ENCODE measurements around the gene CRB1. TPM values are rescaled to one million over a fixed set of nuclear protein-coding genes. Genes with fewer than 3 reads are reported as not detected.

CRB1 gene
- total and polyA plus RNA-seq, 5 donors, result 0.05 to 0.60 (median 0.28) TPM

GRCh38 chr1:197439708-197440280 is 171.7 kb downstream of the CRB1 start:
- 65% methylated on average over 4 of the region's 4 CpGs for WGBS
- intact Hi-C loops (cut with DNase I), result no loop called here
- Histone ChIP-seq H3K9me3 (ENCODE audit: control insufficient read depth, low read length) (no peaks in the 10 kb centered on the region), H3K27me3 (ENCODE audit: control insufficient read depth, insufficient read depth) (no peaks in the 10 kb centered on the region), H3K4me3 (ENCODE audit: low read length) (no peak overlapping the region), H3K27ac (ENCODE audit: low read length) (no peak overlapping the region), H3K4me1 (ENCODE audit: control insufficient read depth, insufficient read depth, low read length) (no peaks in the 10 kb centered on the region)
- ATAC-seq (no peak), DNase-seq (no peak)

GRCh38 chr1:197440715-197441114 is 172.7 kb downstream of the CRB1 start:
- intact Hi-C loops (cut with DNase I), result no loop called here
- ATAC-seq (peak; percentile 76 to 83), DNase-seq (peak; percentile 28 to 70 (median 42))
- Histone ChIP-seq H3K4me3 (ENCODE audit: low read length) (no peak overlapping the region), H3K27ac (ENCODE audit: low read length) (no peak overlapping the region), H3K27me3 (ENCODE audit: control insufficient read depth, insufficient read depth) (no peaks in the 10 kb centered on the region), H3K4me1 (ENCODE audit: control insufficient read depth, insufficient read depth, low read length) (no peaks in the 10 kb centered on the region), H3K9me3 (ENCODE audit: control insufficient read depth, low read length) (no peaks in the 10 kb centered on the region)
- WGBS, result 30% methylated on average over 2 of the region's 2 CpGs

GRCh38 chr1:197441999-197442414 is 174.0 kb downstream of the CRB1 start:
- H3K27ac ChIP-seq (ENCODE audit: low read length), result no peak overlapping the region
- no peak overlapping the region for H3K4me3 ChIP-seq (ENCODE audit: low read length)
- DNase-seq, result peak; percentile 86 to 94 (median 87)
- 23% methylated on average over 8 of the region's 8 CpGs for WGBS
- H3K9me3 ChIP-seq (ENCODE audit: control insufficient read depth, low read length), result no peaks in the 10 kb centered on the region
- no peaks in the 10 kb centered on the region for H3K27me3 ChIP-seq (ENCODE audit: control insufficient read depth, insufficient read depth)
- intact Hi-C loops (cut with DNase I), result no loop called here
- no peaks in the 10 kb centered on the region for H3K4me1 ChIP-seq (ENCODE audit: control insufficient read depth, insufficient read depth, low read length)
- ATAC-seq, result peak; percentile 93 to 94

- no peaks in the 10 kb centered on the region for H3K27me3 ChIP-seq (ENCODE audit: control insufficient read depth, insufficient read depth)
- no peak overlapping the region for H3K27ac ChIP-seq (ENCODE audit: low read length)
- no peak overlapping the region for H3K4me3 ChIP-seq (ENCODE audit: low read length)
- no peaks in the 10 kb centered on the region for H3K9me3 ChIP-seq (ENCODE audit: control insufficient read depth, low read length)
- intact Hi-C loops (cut with DNase I), result no loop called here
- DNase-seq, result no peak
- no peaks in the 10 kb centered on the region for H3K4me1 ChIP-seq (ENCODE audit: control insufficient read depth, insufficient read depth, low read length)
- ATAC-seq, result no peak
- 39% methylated on average over 1 of the region's 1 CpG for WGBS
These were observed 176.7 kb downstream of the CRB1 start for GRCh38 chr1:197444755-197445154.

- no peak overlapping the region for H3K27ac ChIP-seq (ENCODE audit: low read length)
- H3K27me3 ChIP-seq (ENCODE audit: control insufficient read depth, insufficient read depth), result no peaks in the 10 kb centered on the region
- ATAC-seq, result no peak
- no peaks in the 10 kb centered on the region for H3K9me3 ChIP-seq (ENCODE audit: control insufficient read depth, low read length)
- H3K4me3 ChIP-seq (ENCODE audit: low read length), result no peak overlapping the region
- WGBS, result 64% methylated on average over 2 of the region's 2 CpGs
- H3K4me1 ChIP-seq (ENCODE audit: control insufficient read depth, insufficient read depth, low read length), result no peaks in the 10 kb centered on the region
- intact Hi-C loops (cut with DNase I), result no loop called here
- no peak for DNase-seq
These were observed 180.2 kb downstream of the CRB1 start for GRCh38 chr1:197448121-197448779.

- no peaks in the 10 kb centered on the region for H3K4me1 ChIP-seq (ENCODE audit: control insufficient read depth, insufficient read depth, low read length)
- H3K27me3 ChIP-seq (ENCODE audit: control insufficient read depth, insufficient read depth), result no peaks in the 10 kb centered on the region
- intact Hi-C loops (cut with DNase I), result no loop called here
- DNase-seq, result no peak
- no peak for ATAC-seq
- H3K27ac ChIP-seq (ENCODE audit: low read length), result no peak overlapping the region
- WGBS, result 76% methylated on average over 5 of the region's 5 CpGs
- H3K9me3 ChIP-seq (ENCODE audit: control insufficient read depth, low read length), result no peaks in the 10 kb centered on the region
- H3K4me3 ChIP-seq (ENCODE audit: low read length), result no peak overlapping the region
These were observed 183.3 kb downstream of the CRB1 start for GRCh38 chr1:197451381-197451780.

- no peak for DNase-seq
- WGBS, result 97% methylated on average over 1 of the region's 1 CpG
- intact Hi-C loops (cut with DNase I), result no loop called here
- H3K27ac ChIP-seq (ENCODE audit: low read length), result no peak overlapping the region
- H3K27me3 ChIP-seq (ENCODE audit: control insufficient read depth, insufficient read depth), result no peaks in the 10 kb centered on the region
- H3K4me3 ChIP-seq (ENCODE audit: low read length), result no peak overlapping the region
- no peaks in the 10 kb centered on the region for H3K4me1 ChIP-seq (ENCODE audit: control insufficient read depth, insufficient read depth, low read length)
- no peak for ATAC-seq
- H3K9me3 ChIP-seq (ENCODE audit: control insufficient read depth, low read length), result no peaks in the 10 kb centered on the region
These were observed 185.5 kb downstream of the CRB1 start for GRCh38 chr1:197453376-197454058.

GRCh38 chr1:197462539-197462938 is 194.5 kb downstream of the CRB1 start:
- ATAC-seq, result no peak
- no peaks in the 10 kb centered on the region for H3K9me3 ChIP-seq (ENCODE audit: control insufficient read depth, low read length)
- no peaks in the 10 kb centered on the region for H3K27me3 ChIP-seq (ENCODE audit: control insufficient read depth, insufficient read depth)
- no peak overlapping the region for H3K27ac ChIP-seq (ENCODE audit: low read length)
- DNase-seq, result no peak
- WGBS, result 85% methylated on average over 5 of the region's 5 CpGs
- no peak overlapping the region for H3K4me3 ChIP-seq (ENCODE audit: low read length)
- H3K4me1 ChIP-seq (ENCODE audit: control insufficient read depth, insufficient read depth, low read length), result no peaks in the 10 kb centered on the region
- intact Hi-C loops (cut with DNase I), result no loop called here

- no peaks in the 10 kb centered on the region for H3K4me1 ChIP-seq (ENCODE audit: control insufficient read depth, insufficient read depth, low read length)
- H3K4me3 ChIP-seq (ENCODE audit: low read length), result no peak overlapping the region
- DNase-seq (no peak), ATAC-seq (peak in 1 of 2 donors; percentile 18)
- H3K9me3 ChIP-seq (ENCODE audit: control insufficient read depth, low read length), result no peaks in the 10 kb centered on the region
- intact Hi-C loops (cut with DNase I), result no loop called here
- H3K27me3 ChIP-seq (ENCODE audit: control insufficient read depth, insufficient read depth), result no peaks in the 10 kb centered on the region
- H3K27ac ChIP-seq (ENCODE audit: low read length), result no peak overlapping the region
These were observed 195.1 kb downstream of the CRB1 start for GRCh38 chr1:197463142-197463541.

GRCh38 chr1:197464044-197464443 is 196.0 kb downstream of the CRB1 start:
- WGBS, result 21% methylated on average over 7 of the region's 7 CpGs
- intact Hi-C loops (cut with DNase I), result no loop called here
- no peaks in the 10 kb centered on the region for H3K4me1 ChIP-seq (ENCODE audit: control insufficient read depth, insufficient read depth, low read length)
- no peaks in the 10 kb centered on the region for H3K9me3 ChIP-seq (ENCODE audit: control insufficient read depth, low read length)
- H3K4me3 ChIP-seq (ENCODE audit: low read length), result no peak overlapping the region
- peak in 2 of 3 donors; percentile 25 to 55 for DNase-seq
- ATAC-seq, result peak; percentile 94 to 97
- no peaks in the 10 kb centered on the region for H3K27me3 ChIP-seq (ENCODE audit: control insufficient read depth, insufficient read depth)
- H3K27ac ChIP-seq (ENCODE audit: low read length), result no peak overlapping the region

GRCh38 chr1:197465528-197466327 is 197.7 kb downstream of the CRB1 start:
- intact Hi-C loops (cut with DNase I), result no loop called here
- no peaks in the 10 kb centered on the region for H3K27me3 ChIP-seq (ENCODE audit: control insufficient read depth, insufficient read depth)
- H3K4me1 ChIP-seq (ENCODE audit: control insufficient read depth, insufficient read depth, low read length), result peaks cover 3% of the 10 kb centered on the region
- DNase-seq (no peak), ATAC-seq (no peak)
- no peak overlapping the region for H3K27ac ChIP-seq (ENCODE audit: low read length)
- WGBS, result 89% methylated on average over 3 of the region's 3 CpGs
- no peak overlapping the region for H3K4me3 ChIP-seq (ENCODE audit: low read length)
- no peaks in the 10 kb centered on the region for H3K9me3 ChIP-seq (ENCODE audit: control insufficient read depth, low read length)
